ENCODE measurements around the gene EPB41L2.

DNA sequence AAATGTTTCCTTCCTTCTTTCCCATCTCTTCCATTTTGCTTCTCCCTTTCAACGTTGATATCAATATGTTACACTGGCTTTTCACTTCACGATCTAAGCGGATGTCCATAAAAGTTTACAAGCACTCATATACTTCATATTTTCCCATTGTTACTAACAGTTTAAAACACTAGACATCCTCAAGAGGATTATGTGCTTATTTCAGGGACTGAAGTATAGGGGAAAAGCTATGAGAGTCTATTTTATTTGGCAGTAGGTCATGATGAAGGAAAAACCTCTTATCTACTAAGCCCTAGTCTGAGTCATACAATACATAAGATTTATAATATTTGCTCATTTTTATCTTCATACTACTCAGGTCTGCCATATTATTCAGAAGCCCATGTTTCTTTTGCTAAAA lies 20.6 kb upstream of the EPB41L2 start:
- TF ChIP-seq POLR2AphosphoS5 (IDR thresholded peaks at IDR 0.05; ENCODE audit: low read depth) (no peak), CTCF (conservative IDR thresholded peaks at IDR 0.05; ENCODE audit: low read depth in 2 of 2) (no peak), JUNB (IDR thresholded peaks at IDR 0.05; ENCODE audit: unreplicated experiment) (no peak), EZH2 (IDR thresholded peaks at IDR 0.05; ENCODE audit: low read depth, unreplicated experiment) (no peak), EZH2phosphoT487 (IDR thresholded peaks at IDR 0.05; ENCODE audit: unreplicated experiment) (no peak), CREB1 (CRISPR knock-in tag; IDR thresholded peaks at IDR 0.05; ENCODE audit: low read depth) (no peak), ZNF331 (CRISPR knock-in tag; IDR thresholded peaks at IDR 0.05; ENCODE audit: low read depth) (no peak), REST (IDR thresholded peaks at IDR 0.05; ENCODE audit: unreplicated experiment) (no peak), NANOG (IDR thresholded peaks at IDR 0.05; ENCODE audit: borderline replicate concordance) (no peak), ZNF114 (CRISPR knock-in tag; IDR thresholded peaks at IDR 0.05) (no peak), ETS1 (IDR thresholded peaks at IDR 0.05) (no peak)

All from GM23338 (cell line).